ENCODE results near the gene GPRASP1. TPM values are rescaled to one million over a fixed set of nuclear protein-coding genes. Genes with fewer than 3 reads are reported as not detected.
"Not testable (repeated sequence)": the region's sequence is repeated elsewhere in the genome, so short reads cannot be mapped to it uniquely, and the experiment has no call there.

Gene GPRASP1
- total and polyA plus RNA-seq, 2 experiments from 2014 or later = 1.9 to 4.9 TPM

- H3K27me3 ChIP-seq = no peaks in the 10 kb centered on the region
- no peak overlapping the region for H2AFZ ChIP-seq
- TF ChIP-seq EZH2phosphoT487 (IDR thresholded peaks at IDR 0.05; ENCODE audit: low read depth, severe bottlenecking, unreplicated experiment) = no peak
- no peak for TF ChIP-seq EZH2 (IDR thresholded peaks at IDR 0.05; ENCODE audit: borderline replicate concordance)
- TF ChIP-seq CTCF (IDR thresholded peaks at IDR 0.05; ENCODE audit: poor library complexity) = no peak
- H3K36me3 ChIP-seq (replicated peaks; ENCODE audit: insufficient read depth, low read depth) = no peaks in the 10 kb centered on the region
- H3K79me2 ChIP-seq = peaks cover 9% of the 10 kb centered on the region
- H3K9me2 ChIP-seq (replicated peaks; ENCODE audit: insufficient read depth) = no peaks in the 10 kb centered on the region
- H3K4me1 ChIP-seq (ENCODE audit: insufficient read depth) = no peaks in the 10 kb centered on the region
- H3K9me3 ChIP-seq (ENCODE audit: low read depth) = no peaks in the 10 kb centered on the region
- no peak for DNase-seq (ENCODE audit: low spot score)
- no peak overlapping the region for H3K4me3 ChIP-seq
- no peaks in the 10 kb centered on the region for H4K20me1 ChIP-seq (ENCODE audit: insufficient read depth, poor library complexity, severe bottlenecking)
- no peak overlapping the region for H3K4me2 ChIP-seq
- 33% methylated on average over 3 of the region's 3 CpGs for WGBS (ENCODE audit: low lambda C conversion rate, missing lambda C conversion rate)
- no peak overlapping the region for H3K27ac ChIP-seq
Measured at GRCh38 chrX:102672856-102673255, 21.6 kb downstream of the GPRASP1 start.

- H3K4me2 ChIP-seq; H3K4me1 ChIP-seq (ENCODE audit: insufficient read depth); H3K79me2 ChIP-seq; H3K36me3 ChIP-seq (replicated peaks; ENCODE audit: insufficient read depth, low read depth); H3K9me2 ChIP-seq (replicated peaks; ENCODE audit: insufficient read depth); H3K27me3 ChIP-seq; H2AFZ ChIP-seq; H3K4me3 ChIP-seq; H3K9me3 ChIP-seq (ENCODE audit: low read depth); DNase-seq (ENCODE audit: low spot score); H4K20me1 ChIP-seq (ENCODE audit: insufficient read depth, poor library complexity, severe bottlenecking); H3K27ac ChIP-seq: not testable (repeated sequence)
- WGBS (ENCODE audit: low lambda C conversion rate, missing lambda C conversion rate) = 43% methylated on average over 1 of the region's 1 CpG
Measured at GRCh38 chrX:102677479-102677878, 26.2 kb downstream of the GPRASP1 start.

- peaks cover 10% of the 10 kb centered on the region for H3K9me3 ChIP-seq (ENCODE audit: low read depth)
- no peaks in the 10 kb centered on the region for H4K20me1 ChIP-seq (ENCODE audit: insufficient read depth, poor library complexity, severe bottlenecking)
- DNase-seq (ENCODE audit: low spot score) = no peak
- no peak overlapping the region for H2AFZ ChIP-seq
- H3K36me3 ChIP-seq (replicated peaks; ENCODE audit: insufficient read depth, low read depth) = no peaks in the 10 kb centered on the region
- no peaks in the 10 kb centered on the region for H3K79me2 ChIP-seq
- no peaks in the 10 kb centered on the region for H3K9me2 ChIP-seq (replicated peaks; ENCODE audit: insufficient read depth)
- H3K27ac ChIP-seq = no peak overlapping the region
- no peaks in the 10 kb centered on the region for H3K27me3 ChIP-seq
- no peaks in the 10 kb centered on the region for H3K4me1 ChIP-seq (ENCODE audit: insufficient read depth)
- no peak overlapping the region for H3K4me3 ChIP-seq
- 56% methylated on average over 2 of the region's 2 CpGs for WGBS (ENCODE audit: low lambda C conversion rate, missing lambda C conversion rate)
- H3K4me2 ChIP-seq = no peak overlapping the region
- no peak for TF ChIP-seq CTCF (IDR thresholded peaks at IDR 0.05; ENCODE audit: poor library complexity)
- TF ChIP-seq EZH2 (IDR thresholded peaks at IDR 0.05; ENCODE audit: borderline replicate concordance) = no peak
Measured at GRCh38 chrX:102684772-102685520, 33.7 kb downstream of the GPRASP1 start.

- no peaks in the 10 kb centered on the region for H3K9me2 ChIP-seq (replicated peaks; ENCODE audit: insufficient read depth)
- H3K9me3 ChIP-seq (ENCODE audit: low read depth) = no peaks in the 10 kb centered on the region
- 81% methylated on average over 3 of the region's 3 CpGs for WGBS (ENCODE audit: low lambda C conversion rate, missing lambda C conversion rate)
- H2AFZ ChIP-seq = no peak overlapping the region
- H3K4me2 ChIP-seq = no peak overlapping the region
- no peaks in the 10 kb centered on the region for H4K20me1 ChIP-seq (ENCODE audit: insufficient read depth, poor library complexity, severe bottlenecking)
- no peaks in the 10 kb centered on the region for H3K27me3 ChIP-seq
- no peaks in the 10 kb centered on the region for H3K4me1 ChIP-seq (ENCODE audit: insufficient read depth)
- H3K36me3 ChIP-seq (replicated peaks; ENCODE audit: insufficient read depth, low read depth) = no peaks in the 10 kb centered on the region
- H3K79me2 ChIP-seq = no peaks in the 10 kb centered on the region
- TF ChIP-seq EZH2phosphoT487 (IDR thresholded peaks at IDR 0.05; ENCODE audit: low read depth, severe bottlenecking, unreplicated experiment) (no peak), EZH2 (IDR thresholded peaks at IDR 0.05; ENCODE audit: borderline replicate concordance) (no peak), CTCF (IDR thresholded peaks at IDR 0.05; ENCODE audit: poor library complexity) (no peak)
- H3K27ac ChIP-seq = no peak overlapping the region
- H3K4me3 ChIP-seq = no peak overlapping the region
- no peak for DNase-seq (ENCODE audit: low spot score)
Measured at GRCh38 chrX:102694749-102695148, 43.5 kb downstream of the GPRASP1 start.

All from hepatocyte (in vitro differentiated cells).